Bronchial epithelial cell (primary cell): ENCODE results near the gene SF1. TPM values are rescaled to one million over a fixed set of nuclear protein-coding genes. Genes with fewer than 3 reads are reported as not detected.

Source experiments
- DNase-seq: peaks from one replicate; pipeline ENCODE4 v3.0.0-alpha.2; 2010; ENCODE audit warnings: low read depth
- FAIRE-seq: peaks from 2 replicates; lab custom pipeline; 2011; peaks lifted over from hg19 to GRCh38; lab: Jason Lieb, UNC
- H3K27me3 ChIP-seq: 2 replicates; pipeline ENCODE4 v1.5.1; 2011; ENCODE audit warnings: low read length; ENCODE audit not compliant: control insufficient read depth, insufficient read depth
- H3K36me3 ChIP-seq: 2 replicates; pipeline ENCODE4 v1.5.1; 2011; ENCODE audit warnings: low read length; ENCODE audit not compliant: control insufficient read depth, insufficient read depth
- H3K4me3 ChIP-seq: 2 replicates; pipeline ENCODE4 v1.5.1; 2011; ENCODE audit warnings: mild to moderate bottlenecking, low read depth, low read length, control low read depth
- CTCF ChIP-seq: IDR thresholded peaks from 2 replicates; pipeline ENCODE4 v1.5.1; 2011; ENCODE audit warnings: mild to moderate bottlenecking, moderate library complexity, low read length, control low read depth, inconsistent platforms; ENCODE audit not compliant: insufficient read depth, severe bottlenecking
- total RNA-seq: library from RNA; depleted of rRNA; stranded (reverse); fragments of >200 nt; gene quantifications from 2 replicates; pipeline ENCODE4 v1.2.1, GENCODE V29; 2014

SF1 gene
- total RNA-seq, 1 donor from 2014 or later, result 44.5 TPM

DNA sequence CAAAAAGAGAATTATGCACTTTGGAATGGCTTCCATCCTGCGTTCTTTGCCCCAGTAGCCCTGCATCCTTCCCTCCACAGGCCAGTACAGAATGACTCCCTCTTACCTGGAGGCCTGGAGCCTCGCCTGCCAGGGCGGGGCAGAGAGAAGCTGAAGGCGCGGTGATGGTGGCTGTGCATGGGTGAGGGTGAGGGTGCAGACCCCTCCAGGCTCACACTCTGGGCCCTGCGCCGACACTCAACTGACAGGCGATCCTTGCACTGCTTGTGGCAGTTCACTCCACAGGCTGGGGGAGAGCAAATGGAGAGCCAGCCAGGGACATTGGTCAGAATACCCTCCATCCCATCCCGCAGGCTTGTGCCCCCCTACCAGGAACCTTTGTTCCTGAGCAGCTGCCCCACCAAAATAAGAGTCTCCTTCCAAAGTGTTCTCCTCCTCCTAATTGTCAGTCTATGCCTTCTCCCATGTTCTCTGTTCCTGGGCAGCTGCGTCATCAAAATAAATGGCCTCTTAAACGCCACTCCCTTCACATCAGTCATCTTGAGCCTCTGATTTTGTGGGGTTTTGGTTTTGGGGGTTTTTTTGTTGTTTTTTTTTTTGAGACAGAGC lies 49.5 kb downstream of the SF1 start:
- Histone ChIP-seq H3K27me3 (peaks cover 9% of the 10 kb centered on the region), H3K4me3 (no peak overlapping the region), H3K36me3 (no peaks in the 10 kb centered on the region)
- no peak for TF ChIP-seq CTCF
- DNase-seq, result no peak
- no peak for FAIRE-seq

DNA sequence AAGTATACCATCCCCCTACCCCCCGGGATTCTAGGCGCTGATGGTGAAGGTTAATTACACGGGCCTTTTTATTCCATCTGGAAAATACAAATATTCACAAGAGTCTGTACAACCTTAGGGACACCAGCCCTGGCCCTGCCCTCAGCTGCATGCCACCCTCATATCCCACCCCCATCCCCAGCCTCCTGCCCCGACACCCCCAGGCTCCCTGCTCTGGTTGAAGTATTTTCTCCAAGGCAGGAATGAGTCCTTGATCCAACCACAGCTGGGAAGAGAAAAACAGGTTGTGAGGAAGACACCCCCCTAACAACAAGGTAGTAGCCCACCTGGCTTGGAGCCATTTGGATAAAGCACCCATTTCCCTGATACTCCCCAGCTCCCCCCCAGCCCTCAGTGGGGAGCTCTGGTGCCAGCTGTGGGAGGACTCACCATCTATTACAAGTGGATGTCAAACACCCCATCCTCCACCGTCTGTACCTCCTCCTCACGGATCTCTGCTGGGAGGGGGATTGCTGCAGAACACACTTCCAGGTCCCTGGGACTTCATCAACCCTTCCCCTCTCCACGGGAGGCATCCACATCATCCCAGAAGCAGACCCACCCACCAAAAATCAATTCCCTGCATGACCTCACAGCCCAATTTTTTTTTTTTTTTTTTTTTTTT lies 51.3 kb downstream of the SF1 start:
- DNase-seq, result no peak
- H3K36me3 ChIP-seq, result no peaks in the 10 kb centered on the region
- H3K27me3 ChIP-seq, result peaks cover 12% of the 10 kb centered on the region
- no peak for TF ChIP-seq CTCF
- FAIRE-seq, result peak; percentile 43
- no peak overlapping the region for H3K4me3 ChIP-seq

DNA sequence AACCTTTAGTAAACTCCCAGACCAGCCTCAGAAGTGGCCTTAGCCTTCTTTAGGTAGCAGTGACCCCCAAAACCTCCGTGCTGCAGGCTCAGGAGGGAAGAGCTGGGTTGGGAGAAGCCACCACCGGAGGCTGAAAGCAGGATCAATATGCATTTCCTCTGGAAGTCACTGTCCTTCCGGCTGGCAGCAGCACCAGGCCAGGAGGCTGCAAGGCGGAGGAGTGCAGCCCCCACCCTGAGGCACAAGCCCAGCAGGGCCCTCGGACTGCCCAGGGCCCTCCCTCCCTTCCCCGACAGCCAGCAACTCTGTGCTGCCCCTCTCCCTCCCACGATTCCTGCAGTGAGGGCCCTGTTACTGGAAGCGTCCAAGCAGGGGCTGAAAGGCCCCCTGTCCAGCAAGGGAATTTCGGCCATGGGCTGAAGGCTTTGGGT lies 52.1 kb downstream of the SF1 start:
- FAIRE-seq, result no peak
- no peak for TF ChIP-seq CTCF

GRCh38 chr11:64724863-64725532 lies 53.3 kb downstream of the SF1 start:
- DNase-seq (no peak), FAIRE-seq (peak; percentile 32)
- Histone ChIP-seq H3K4me3 (no peak overlapping the region), H3K36me3 (no peaks in the 10 kb centered on the region), H3K27me3 (peaks cover 15% of the 10 kb centered on the region)
- TF ChIP-seq CTCF, result no peak

More for the DNA sequence above, 52.1 kb downstream of the SF1 start:
- Histone ChIP-seq H3K27me3 (peaks cover 17% of the 10 kb centered on the region), H3K4me3 (no peak overlapping the region), H3K36me3 (no peaks in the 10 kb centered on the region)
- no peak for DNase-seq

- no peak overlapping the region for H3K4me3 ChIP-seq
- peaks cover 15% of the 10 kb centered on the region for H3K27me3 ChIP-seq
- no peak for DNase-seq
- FAIRE-seq, result peak; percentile 92
- TF ChIP-seq CTCF, result no peak
- H3K36me3 ChIP-seq, result no peaks in the 10 kb centered on the region
Measured at GRCh38 chr11:64723907-64724862, 54.2 kb downstream of the SF1 start.
